GM12878 (cell line): ENCODE measurements around the gene TIMM17A.

Source experiments
- CHD2 ChIP-seq: IDR thresholded peaks from 2 replicates; pipeline ENCODE4 v1.6.1; 2011; ENCODE audit warnings: low read depth, low read length, improper control_type of control experiment, borderline replicate concordance
- CHD4 ChIP-seq: fragments of 200-600 bp; sonication (generic); IDR thresholded peaks from 2 replicates; pipeline ENCODE4 v1.6.1; 2016; ENCODE audit warnings: mild to moderate bottlenecking
- CREB1 ChIP-seq: IDR thresholded peaks from 2 replicates; pipeline ENCODE4 v1.6.1; 2012; ENCODE audit warnings: low read depth, mild to moderate bottlenecking, inconsistent platforms
- CTCF ChIP-seq, 3 experiments: IDR thresholded peaks in 2 of 3; conservative IDR thresholded peaks in 1 of 3; 2 replicates each; pipeline ENCODE4 v1.5.1; 2011; ENCODE audit warnings: low read depth in 3 of 3, low read length in 3 of 3, mild to moderate bottlenecking in 3 of 3, control low read depth in 2 of 3, moderate library complexity in 2 of 3, inconsistent platforms in 1 of 3, mixed read lengths in 1 of 3; ENCODE audit not compliant: control insufficient read depth in 2 of 3, insufficient read depth in 1 of 3; ENCODE audit errors: extremely low read depth in 1 of 3
- EGR1 ChIP-seq, 2 experiments: IDR thresholded peaks; 1 replicate in 1 of 2; 2 replicates in 1 of 2; pipeline ENCODE4 v1.6.1; 2011 to 2012; ENCODE audit warnings: low read depth in 2 of 2, low read length in 2 of 2, borderline replicate concordance in 1 of 2, mild to moderate bottlenecking in 1 of 2, moderate library complexity in 1 of 2
- MXI1 ChIP-seq: fragments of 150-350 bp; IDR thresholded peaks from 2 replicates; pipeline ENCODE4 v1.6.1; 2011; ENCODE audit warnings: low read depth, mild to moderate bottlenecking, inconsistent platforms, low read length, improper control_type of control experiment
- NFYA ChIP-seq: IDR thresholded peaks from 2 replicates; pipeline ENCODE4 v1.6.1; 2011; ENCODE audit warnings: low read depth, mild to moderate bottlenecking, low read length, improper control_type of control experiment, borderline replicate concordance
- POLR2A ChIP-seq: IDR thresholded peaks from 2 replicates; pipeline ENCODE4 v1.6.1; 2011; ENCODE audit warnings: low read depth, mild to moderate bottlenecking, low read length
- YY1 ChIP-seq: IDR thresholded peaks from 2 replicates; pipeline ENCODE4 v1.6.1; 2011; ENCODE audit warnings: low read depth, mild to moderate bottlenecking, low read length

GRCh38 chr1:201945863-201946223 is 9.5 kb upstream of the TIMM17A start:
- TF ChIP-seq MXI1 (no peak), CREB1 (no peak), YY1 (no peak), EGR1 (IDR thresholded peaks at IDR 0.05; ENCODE audit: borderline replicate concordance in 1 of 2, low read depth in 2 of 2, low read length in 2 of 2) (no peak), CTCF (IDR thresholded peaks at IDR 0.05 in 2 of 3, conservative IDR thresholded peaks at IDR 0.05 in 1 of 3; ENCODE audit: control insufficient read depth in 2 of 3, extremely low read depth in 1 of 3, insufficient read depth in 1 of 3, low read depth in 3 of 3, low read length in 3 of 3) (no peak), NFYA (no peak), CHD2 (no peak), POLR2A (no peak), CHD4 (no peak)
